GM21423 (cell line): ENCODE results near the gene KRT16.
"Not testable (repeated sequence)": the region's sequence is repeated elsewhere in the genome, so short reads cannot be mapped to it uniquely, and the experiment has no call there.

Experiments used
- ATAC-seq: cut with Tn5 transposase; IDR thresholded peaks from one replicate; pipeline ENCODE4 v1.9.1; 2021; ENCODE audit warnings: mild to moderate bottlenecking, moderate library complexity; ENCODE audit not compliant: unreplicated experiment

KRT16 gene

DNA sequence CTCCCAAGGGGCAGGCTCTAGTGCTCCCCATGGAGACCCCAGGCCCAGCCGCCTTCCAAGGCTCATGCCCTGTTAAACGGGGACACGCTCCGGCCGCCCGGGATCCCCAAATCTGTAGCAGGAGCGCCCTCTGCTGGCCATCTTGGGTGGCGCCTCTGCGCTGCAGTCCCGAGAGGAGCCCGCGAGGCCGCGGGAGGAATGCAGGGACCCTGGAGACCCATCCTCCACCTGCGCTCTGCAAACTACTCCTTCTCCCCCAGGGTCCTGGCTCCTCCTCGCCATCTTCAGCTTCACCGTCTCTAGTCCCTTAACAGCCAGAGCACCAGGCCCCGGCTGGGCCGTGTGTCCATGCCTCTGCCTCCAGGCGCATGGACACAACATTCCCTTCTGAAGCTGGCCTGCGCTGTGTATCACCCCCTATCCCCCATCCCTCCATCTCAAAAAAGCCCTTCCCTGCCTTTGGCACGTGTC is 35.4 kb upstream of the KRT16 start:
- peak; percentile 45 for ATAC-seq

- ATAC-seq = no peak
Measured at GRCh38 chr17:41647038-41647813, 34.7 kb upstream of the KRT16 start.

DNA sequence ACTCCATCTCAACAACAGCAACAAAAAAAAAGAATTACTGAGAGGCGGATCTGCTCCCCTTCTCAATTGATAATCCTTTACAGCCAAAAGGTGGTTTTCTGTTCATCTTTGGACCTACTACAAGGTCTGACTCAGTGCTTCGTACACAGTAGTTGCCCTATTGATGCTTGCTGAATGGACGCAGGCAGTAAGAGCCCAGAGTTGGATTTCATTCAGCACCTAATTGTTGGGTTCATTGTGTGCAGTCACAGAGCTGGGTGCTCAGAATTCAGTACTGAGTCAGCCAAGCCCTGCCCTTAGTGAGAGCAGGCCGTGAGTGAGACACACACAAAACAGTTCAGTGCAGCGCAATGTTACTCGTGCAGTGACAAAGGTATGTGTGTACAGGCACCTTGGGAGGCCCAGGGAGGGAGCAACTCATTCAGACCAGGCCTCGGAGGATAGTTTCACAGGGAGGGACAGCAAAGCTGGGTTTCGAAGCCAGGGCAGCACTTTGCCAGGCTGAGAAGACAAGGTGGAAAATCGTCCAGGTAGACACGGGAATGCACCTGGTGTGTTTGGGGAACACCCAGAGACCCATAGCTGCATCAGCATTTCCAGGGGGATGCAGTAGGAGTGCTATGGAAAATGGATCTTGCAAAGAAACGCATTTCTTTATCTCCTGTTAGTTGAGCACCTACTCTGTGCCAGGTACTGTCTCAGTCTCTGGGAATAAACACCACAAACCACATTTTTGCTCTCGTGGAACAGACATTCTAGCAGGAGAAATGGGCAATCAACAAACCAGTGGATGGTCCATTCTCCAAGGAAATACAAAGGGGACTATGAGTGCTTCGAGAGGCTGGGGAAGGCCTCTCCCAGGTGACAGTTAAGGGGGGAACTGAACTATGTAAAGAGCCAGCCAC is 29.9 kb upstream of the KRT16 start:
- no peak for ATAC-seq

- not testable (repeated sequence) for ATAC-seq
Measured at GRCh38 chr17:41640596-41640995, 28.0 kb upstream of the KRT16 start.

DNA sequence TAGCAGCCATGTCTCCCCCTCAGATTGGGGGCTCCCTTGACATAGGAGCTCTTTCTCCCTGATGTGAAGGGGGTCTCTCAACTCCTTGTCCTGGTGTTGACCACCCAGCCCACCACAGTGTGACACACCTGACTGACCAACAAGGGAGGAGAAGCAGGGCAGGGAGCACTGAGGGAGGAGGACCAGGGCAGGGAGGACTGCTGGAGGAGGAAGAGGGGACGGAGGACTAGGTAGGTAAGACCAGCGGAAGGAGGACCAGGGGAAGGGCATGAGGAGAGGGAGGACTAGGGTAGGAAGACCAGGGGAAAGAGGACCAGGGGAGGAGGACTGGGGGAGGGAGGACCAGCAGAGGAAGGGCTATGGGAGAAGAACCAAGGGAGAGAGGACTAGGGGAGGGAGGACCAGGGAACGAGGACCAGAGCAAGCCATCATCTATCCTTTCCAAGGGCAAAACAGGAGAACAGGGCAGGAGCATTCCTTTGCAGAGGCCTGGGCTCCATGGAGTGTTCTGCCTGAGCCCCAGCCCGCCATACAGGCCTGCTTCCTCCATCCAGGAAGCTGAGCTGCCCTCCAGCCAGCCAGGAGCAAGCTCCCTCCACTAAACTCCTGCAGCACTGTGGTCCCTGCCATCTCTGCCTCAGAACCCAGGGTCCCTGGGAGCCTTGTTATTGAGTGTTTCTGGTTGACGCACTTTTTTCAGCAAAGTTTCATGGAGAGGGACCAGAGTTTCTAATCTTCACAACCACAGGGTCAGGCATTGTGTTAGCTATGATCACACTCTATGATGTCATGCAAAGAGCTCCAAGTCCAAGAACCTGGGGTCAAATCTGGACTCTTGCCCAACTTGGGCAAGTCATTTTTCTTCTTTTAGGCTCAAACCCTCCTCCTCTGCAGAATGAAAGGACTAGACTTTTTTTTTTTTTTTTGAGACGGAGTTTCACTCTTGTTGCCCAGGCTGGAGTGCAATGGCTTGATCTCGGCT is 27.2 kb upstream of the KRT16 start:
- ATAC-seq = no peak

DNA sequence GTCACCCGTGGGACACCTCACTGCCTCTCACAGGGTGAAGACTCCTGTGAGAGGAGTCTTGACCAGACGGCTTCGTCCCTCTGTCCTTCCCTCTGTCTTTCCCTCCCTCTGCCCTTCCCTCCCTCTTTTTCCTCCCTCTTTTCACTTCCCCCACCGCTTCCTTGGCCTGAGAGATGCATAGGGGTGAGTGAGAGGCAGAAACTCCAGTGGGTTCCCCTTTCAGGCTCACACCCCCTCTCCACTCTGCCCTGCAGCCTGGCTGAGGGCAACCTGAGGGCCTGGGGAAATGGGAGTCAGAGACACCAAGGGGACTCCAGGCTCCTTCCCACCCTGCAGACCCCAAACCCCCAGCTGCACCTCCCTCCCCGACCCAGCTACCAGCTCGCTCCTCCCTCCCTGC is 26.4 kb upstream of the KRT16 start:
- no peak for ATAC-seq

- no peak for ATAC-seq
Measured at GRCh38 chr17:41638194-41638593, 25.6 kb upstream of the KRT16 start.

DNA sequence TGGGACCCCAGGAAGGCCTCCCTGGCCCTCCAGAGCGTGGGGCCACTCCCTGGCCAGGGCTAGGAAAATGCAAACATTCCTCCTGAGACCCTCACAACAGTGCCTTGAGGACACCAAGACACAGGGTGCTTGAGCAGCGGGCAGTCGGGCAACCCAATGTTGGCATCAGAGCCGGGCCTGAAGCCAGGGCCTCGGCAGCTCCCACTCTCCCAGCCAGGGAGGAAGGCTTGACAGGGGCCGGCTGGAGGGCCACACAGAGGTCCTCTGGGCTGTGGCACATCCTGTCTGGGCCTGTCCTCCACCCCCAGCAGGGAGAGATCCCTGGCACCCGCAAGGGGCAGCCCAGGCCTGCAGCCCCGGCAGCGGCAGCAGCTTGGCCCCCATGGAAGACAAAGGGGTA is 24.1 kb upstream of the KRT16 start:
- ATAC-seq = no peak

DNA sequence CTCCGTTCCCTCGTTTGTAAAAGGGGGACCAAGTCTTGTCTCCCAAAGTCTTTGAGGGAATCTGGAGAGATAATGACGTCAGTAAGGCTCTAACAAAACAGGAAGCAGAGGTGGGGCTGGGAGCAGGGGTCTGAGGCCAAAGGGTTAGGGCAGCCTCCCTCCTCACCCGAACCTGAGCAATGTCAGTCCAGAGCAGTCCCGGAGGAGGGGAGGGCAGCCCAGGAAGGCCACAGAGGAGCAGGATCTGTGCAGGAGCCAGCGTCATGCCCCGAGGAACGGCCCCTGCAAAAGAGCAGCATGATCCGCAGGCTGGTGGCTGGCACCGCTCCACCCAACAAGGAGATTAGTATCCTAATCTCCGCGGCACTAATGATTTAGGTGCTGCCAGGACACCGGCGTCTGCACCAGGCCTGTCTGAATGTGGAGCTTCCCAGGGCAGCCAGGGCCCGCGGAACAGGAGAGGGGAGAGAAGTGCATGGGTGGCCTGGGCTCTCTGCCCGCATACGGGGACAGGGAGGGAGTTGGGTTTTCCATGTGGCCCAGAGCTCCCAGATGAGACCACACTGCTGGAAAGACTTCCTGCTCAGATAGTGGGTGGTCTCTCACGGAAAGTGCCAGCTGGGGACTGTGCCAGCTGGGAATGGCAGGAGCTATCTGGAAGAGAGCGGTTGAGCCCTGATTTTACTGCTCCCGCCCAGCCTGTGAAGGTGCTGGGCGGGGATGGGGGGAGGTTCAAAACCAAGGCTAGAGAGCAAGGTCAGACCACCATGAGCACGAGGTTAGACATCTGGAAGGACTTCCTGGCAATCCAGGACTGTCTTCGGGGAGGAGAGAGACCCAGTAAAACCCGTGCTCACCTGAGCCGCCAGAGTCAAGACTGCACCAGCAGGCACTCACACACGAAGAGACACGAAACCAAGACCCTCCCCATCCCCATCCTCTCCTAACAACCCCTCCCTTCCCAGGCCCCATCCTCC is 22.8 kb upstream of the KRT16 start:
- no peak for ATAC-seq

GRCh38 chr17:41634639-41635038 is 22.1 kb upstream of the KRT16 start:
- ATAC-seq = no peak

DNA sequence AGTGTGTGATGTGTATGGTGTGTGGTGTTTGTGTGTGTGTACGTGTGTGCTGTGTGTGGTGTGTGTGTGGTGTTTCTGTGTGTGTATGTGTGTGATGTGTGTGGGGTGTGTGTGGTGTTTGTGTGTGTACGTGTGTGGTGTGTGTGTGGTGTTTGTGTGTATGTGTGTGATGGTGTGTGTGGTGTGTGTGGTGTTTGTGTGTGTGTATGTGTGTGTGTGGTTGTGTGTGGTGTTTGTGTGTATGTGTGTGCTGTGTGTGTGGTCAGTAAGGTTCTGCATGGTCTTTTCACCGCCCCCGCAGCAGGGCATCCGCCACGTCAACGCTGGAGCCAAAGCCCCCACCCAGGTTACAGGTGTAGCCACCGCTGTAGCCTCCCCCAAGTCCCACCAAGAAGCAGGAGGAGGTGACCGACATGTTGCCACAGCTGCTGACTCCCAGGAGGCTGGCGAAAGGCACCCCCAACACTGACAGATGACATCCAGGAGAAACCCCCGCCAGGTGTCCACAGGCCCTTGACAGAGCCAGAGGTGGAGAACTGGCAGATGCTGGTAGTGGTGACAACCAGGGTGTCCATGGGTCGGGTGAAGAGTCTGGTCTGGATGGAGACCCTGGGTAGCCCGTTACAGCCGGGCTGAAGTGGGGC is 21.1 kb upstream of the KRT16 start:
- ATAC-seq = no peak

DNA sequence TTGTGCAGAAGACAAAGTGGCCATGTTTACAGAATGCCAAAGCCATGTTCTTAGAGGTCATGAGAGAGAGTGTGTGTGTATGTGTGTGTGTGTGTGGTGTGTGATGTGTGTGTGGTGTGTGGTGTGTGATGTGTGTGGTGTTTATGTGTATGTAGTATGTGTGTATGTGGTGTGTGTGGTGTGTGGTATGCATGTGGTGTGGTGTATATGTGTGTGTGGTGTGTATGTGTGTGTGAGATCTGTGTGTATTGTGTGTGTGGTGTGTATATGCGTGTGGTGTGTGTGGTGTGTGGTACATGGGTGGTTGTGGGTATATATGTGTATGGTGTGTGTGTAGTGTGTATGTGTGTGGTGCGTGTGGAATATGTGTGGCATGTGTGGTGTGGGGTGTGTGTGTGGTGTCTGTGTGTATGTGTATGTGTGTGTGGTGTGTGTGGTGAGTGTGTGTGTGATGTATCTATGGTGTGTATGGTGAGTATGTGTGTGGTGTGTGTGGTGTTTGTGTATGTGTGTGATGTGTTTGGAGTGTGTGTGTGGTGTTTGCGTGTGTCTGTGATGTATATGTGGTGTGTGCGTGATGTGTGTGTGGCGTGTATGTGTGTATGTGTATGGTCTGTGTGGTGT is 20.0 kb upstream of the KRT16 start:
- ATAC-seq = no peak

GRCh38 chr17:41631898-41632285 is 19.3 kb upstream of the KRT16 start:
- no peak for ATAC-seq

DNA sequence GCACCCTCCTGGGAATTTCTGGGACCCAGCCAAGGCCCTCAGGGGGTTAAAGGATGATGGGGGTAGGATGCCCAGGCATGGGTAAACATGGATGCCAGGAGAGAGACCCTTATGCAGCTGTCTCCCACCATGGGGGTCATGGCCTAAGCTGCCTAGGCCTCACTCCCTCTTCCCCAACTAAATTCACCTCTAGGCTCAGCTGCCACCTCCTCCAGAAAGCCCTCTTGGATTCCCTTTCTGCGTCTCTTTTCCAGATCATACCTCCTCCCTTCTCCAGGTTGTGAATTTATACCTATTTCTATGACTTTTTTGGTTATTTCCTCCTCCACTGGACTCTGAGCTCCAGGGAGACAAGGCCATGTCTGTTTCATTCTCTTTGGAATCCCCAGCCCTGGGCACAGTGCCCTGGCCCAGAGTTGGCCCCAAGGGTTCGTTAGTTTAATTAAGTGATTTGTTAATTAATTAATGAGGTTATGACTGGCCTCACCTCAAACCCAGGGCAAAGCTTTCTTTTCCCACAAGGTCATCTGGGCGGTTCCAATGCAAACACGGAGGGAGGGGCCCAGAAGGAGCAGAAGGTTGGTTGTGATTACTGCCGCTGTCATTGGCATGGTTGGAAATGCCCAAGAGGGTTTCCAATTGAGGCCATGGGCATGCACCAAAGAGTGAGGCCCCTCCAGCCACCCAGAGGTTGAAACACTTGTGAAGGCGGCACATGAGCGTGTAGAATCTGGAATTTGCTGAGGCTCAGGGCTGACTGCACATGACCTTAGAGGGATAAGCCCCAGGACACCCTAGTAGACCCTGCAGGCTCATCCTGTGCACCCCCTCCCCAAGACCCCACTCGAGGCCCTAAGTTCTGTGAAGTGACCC is 18.7 kb upstream of the KRT16 start:
- ATAC-seq = no peak

DNA sequence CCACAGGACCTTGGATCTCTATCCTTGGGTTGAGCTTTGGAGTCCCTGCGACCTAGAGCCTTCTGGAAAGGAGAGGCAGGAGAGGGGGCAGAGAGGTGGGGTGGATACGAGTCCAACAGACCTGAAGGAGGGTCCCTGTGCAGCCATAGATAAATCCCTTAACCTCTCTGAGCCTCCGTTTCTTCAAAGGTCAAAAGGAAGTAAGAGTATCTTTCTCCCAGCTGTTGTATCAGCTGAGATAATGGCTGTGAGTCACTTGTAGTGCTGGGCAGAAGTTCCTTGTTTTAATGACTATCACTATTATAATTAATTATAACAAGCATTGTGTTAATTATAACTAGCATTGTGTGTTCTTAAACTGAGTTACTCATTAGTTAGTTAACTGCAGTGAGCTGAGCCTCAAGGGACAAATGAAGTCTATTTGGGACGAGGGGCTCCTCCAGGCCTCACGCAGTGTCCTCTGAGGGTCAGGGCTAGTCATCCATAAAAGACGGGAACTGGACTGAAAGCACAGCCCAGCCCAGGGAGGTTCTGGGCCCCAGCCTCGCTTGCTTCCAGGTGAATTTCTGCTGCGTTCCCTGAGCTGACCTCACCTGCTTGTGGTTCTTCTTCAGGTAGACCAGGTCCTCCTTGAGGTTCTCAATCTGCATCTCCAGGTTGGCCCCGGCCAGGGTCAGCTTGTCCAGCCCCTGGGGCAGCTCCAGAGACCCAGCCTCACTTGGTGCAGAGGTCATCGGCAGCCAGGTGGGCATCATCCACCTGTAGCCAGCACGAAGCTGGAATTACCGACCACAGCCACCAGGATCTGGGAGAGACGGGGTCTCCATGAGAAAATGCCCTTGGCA is 17.5 kb upstream of the KRT16 start:
- no peak for ATAC-seq

- no peak for ATAC-seq
Measured at GRCh38 chr17:41629316-41629715, 16.7 kb upstream of the KRT16 start.
